ENCODE data around the gene NRG3.
"Not testable (repeated sequence)": the region's sequence is repeated elsewhere in the genome, so short reads cannot be mapped to it uniquely, and the experiment has no call there.

The NRG3 gene

GRCh38 chr10:82653244-82654155, 778.5 kb downstream of the NRG3 start:
- Histone ChIP-seq H3K4me1 (ENCODE audit: control insufficient read depth in 1 of 2, insufficient read depth in 2 of 2, low read length in 2 of 2) (no peaks in the 10 kb centered on the region), H3K9me3 (ENCODE audit: control insufficient read depth in 1 of 2, low read length in 2 of 2) (peaks cover 0 to 3% of the 10 kb centered on the region in 2 donors), H3K27ac (ENCODE audit: low read length) (no peak overlapping the region), H3K4me3 (ENCODE audit: low read depth in 1 of 2, low read length in 2 of 2) (no peak overlapping the region), H3K36me3 (ENCODE audit: control insufficient read depth in 1 of 2, insufficient read depth in 2 of 2, low read length in 2 of 2) (no peaks in the 10 kb centered on the region), H3K27me3 (ENCODE audit: low read depth, low read length) (no peaks in the 10 kb centered on the region)

- Histone ChIP-seq H3K4me1 (ENCODE audit: control insufficient read depth in 1 of 2, insufficient read depth in 2 of 2, low read length in 2 of 2) (no peaks in the 10 kb centered on the region), H3K27ac (ENCODE audit: low read length) (no peak overlapping the region), H3K4me3 (ENCODE audit: low read depth in 1 of 2, low read length in 2 of 2) (no peak overlapping the region), H3K9me3 (ENCODE audit: control insufficient read depth in 1 of 2, low read length in 2 of 2) (no peaks in the 10 kb centered on the region), H3K36me3 (ENCODE audit: control insufficient read depth in 1 of 2, insufficient read depth in 2 of 2, low read length in 2 of 2) (no peaks in the 10 kb centered on the region), H3K27me3 (ENCODE audit: low read depth, low read length) (no peaks in the 10 kb centered on the region)
These were observed 785.2 kb downstream of the NRG3 start for GRCh38 chr10:82660205-82660604.

GRCh38 chr10:82660986-82661385, 786.0 kb downstream of the NRG3 start:
- no peaks in the 10 kb centered on the region for H3K4me1 ChIP-seq (ENCODE audit: control insufficient read depth in 1 of 2, insufficient read depth in 2 of 2, low read length in 2 of 2)
- no peak overlapping the region for H3K27ac ChIP-seq (ENCODE audit: low read length)
- H3K9me3 ChIP-seq (ENCODE audit: control insufficient read depth in 1 of 2, low read length in 2 of 2): no peaks in the 10 kb centered on the region
- no peaks in the 10 kb centered on the region for H3K27me3 ChIP-seq (ENCODE audit: low read depth, low read length)
- no peaks in the 10 kb centered on the region for H3K36me3 ChIP-seq (ENCODE audit: control insufficient read depth in 1 of 2, insufficient read depth in 2 of 2, low read length in 2 of 2)
- no peak overlapping the region for H3K4me3 ChIP-seq (ENCODE audit: low read depth in 1 of 2, low read length in 2 of 2)

- H3K4me3 ChIP-seq (ENCODE audit: low read depth in 1 of 2, low read length in 2 of 2): no peak overlapping the region
- no peaks in the 10 kb centered on the region for H3K36me3 ChIP-seq (ENCODE audit: control insufficient read depth in 1 of 2, insufficient read depth in 2 of 2, low read length in 2 of 2)
- H3K4me1 ChIP-seq (ENCODE audit: control insufficient read depth in 1 of 2, insufficient read depth in 2 of 2, low read length in 2 of 2): no peaks in the 10 kb centered on the region
- H3K27me3 ChIP-seq (ENCODE audit: low read depth, low read length): no peaks in the 10 kb centered on the region
- no peak overlapping the region for H3K27ac ChIP-seq (ENCODE audit: low read length)
- H3K9me3 ChIP-seq (ENCODE audit: control insufficient read depth in 1 of 2, low read length in 2 of 2): no peaks in the 10 kb centered on the region
These were observed 786.7 kb downstream of the NRG3 start for GRCh38 chr10:82661701-82662100.

GRCh38 chr10:82668221-82668895, 793.4 kb downstream of the NRG3 start:
- Histone ChIP-seq H3K36me3 (ENCODE audit: control insufficient read depth in 1 of 2, insufficient read depth in 2 of 2, low read length in 2 of 2) (no peaks in the 10 kb centered on the region), H3K27ac (ENCODE audit: low read length) (no peak overlapping the region), H3K27me3 (ENCODE audit: low read depth, low read length) (no peaks in the 10 kb centered on the region), H3K4me3 (ENCODE audit: low read depth in 1 of 2, low read length in 2 of 2) (no peak overlapping the region), H3K9me3 (ENCODE audit: control insufficient read depth in 1 of 2, low read length in 2 of 2) (peaks cover 0 to 3% of the 10 kb centered on the region in 2 donors), H3K4me1 (ENCODE audit: control insufficient read depth in 1 of 2, insufficient read depth in 2 of 2, low read length in 2 of 2) (no peaks in the 10 kb centered on the region)

GRCh38 chr10:82674036-82674435, 799.0 kb downstream of the NRG3 start:
- H3K27me3 ChIP-seq (ENCODE audit: low read depth, low read length): no peaks in the 10 kb centered on the region
- no peaks in the 10 kb centered on the region for H3K36me3 ChIP-seq (ENCODE audit: control insufficient read depth in 1 of 2, insufficient read depth in 2 of 2, low read length in 2 of 2)
- no peak overlapping the region for H3K4me3 ChIP-seq (ENCODE audit: low read depth in 1 of 2, low read length in 2 of 2)
- no peak overlapping the region for H3K27ac ChIP-seq (ENCODE audit: low read length)
- H3K4me1 ChIP-seq (ENCODE audit: control insufficient read depth in 1 of 2, insufficient read depth in 2 of 2, low read length in 2 of 2): no peaks in the 10 kb centered on the region
- peaks cover 0 to 3% of the 10 kb centered on the region in 2 donors for H3K9me3 ChIP-seq (ENCODE audit: control insufficient read depth in 1 of 2, low read length in 2 of 2)

GRCh38 chr10:82677932-82678331, 802.9 kb downstream of the NRG3 start:
- H3K27ac ChIP-seq (ENCODE audit: low read length); H3K36me3 ChIP-seq (ENCODE audit: control insufficient read depth in 1 of 2, insufficient read depth in 2 of 2, low read length in 2 of 2); H3K4me3 ChIP-seq (ENCODE audit: low read depth in 1 of 2, low read length in 2 of 2); H3K9me3 ChIP-seq (ENCODE audit: control insufficient read depth in 1 of 2, low read length in 2 of 2); H3K27me3 ChIP-seq (ENCODE audit: low read depth, low read length); H3K4me1 ChIP-seq (ENCODE audit: control insufficient read depth in 1 of 2, insufficient read depth in 2 of 2, low read length in 2 of 2): not testable (repeated sequence)

- not testable (repeated sequence) for H3K4me1 ChIP-seq (ENCODE audit: control insufficient read depth in 1 of 2, insufficient read depth in 2 of 2, low read length in 2 of 2); H3K27me3 ChIP-seq (ENCODE audit: low read depth, low read length); H3K4me3 ChIP-seq (ENCODE audit: low read depth in 1 of 2, low read length in 2 of 2); H3K9me3 ChIP-seq (ENCODE audit: control insufficient read depth in 1 of 2, low read length in 2 of 2); H3K27ac ChIP-seq (ENCODE audit: low read length); H3K36me3 ChIP-seq (ENCODE audit: control insufficient read depth in 1 of 2, insufficient read depth in 2 of 2, low read length in 2 of 2)
These were observed 803.5 kb downstream of the NRG3 start for GRCh38 chr10:82678451-82678850.

GRCh38 chr10:82680608-82681007, 805.6 kb downstream of the NRG3 start:
- no peaks in the 10 kb centered on the region for H3K4me1 ChIP-seq (ENCODE audit: control insufficient read depth in 1 of 2, insufficient read depth in 2 of 2, low read length in 2 of 2)
- no peaks in the 10 kb centered on the region for H3K9me3 ChIP-seq (ENCODE audit: control insufficient read depth in 1 of 2, low read length in 2 of 2)
- no peaks in the 10 kb centered on the region for H3K36me3 ChIP-seq (ENCODE audit: control insufficient read depth in 1 of 2, insufficient read depth in 2 of 2, low read length in 2 of 2)
- H3K27me3 ChIP-seq (ENCODE audit: low read depth, low read length): no peaks in the 10 kb centered on the region
- no peak overlapping the region for H3K27ac ChIP-seq (ENCODE audit: low read length)
- no peak overlapping the region for H3K4me3 ChIP-seq (ENCODE audit: low read depth in 1 of 2, low read length in 2 of 2)

GRCh38 chr10:82683945-82684344, 809.0 kb downstream of the NRG3 start:
- H3K27ac ChIP-seq (ENCODE audit: low read length): no peak overlapping the region
- no peaks in the 10 kb centered on the region for H3K27me3 ChIP-seq (ENCODE audit: low read depth, low read length)
- H3K36me3 ChIP-seq (ENCODE audit: control insufficient read depth in 1 of 2, insufficient read depth in 2 of 2, low read length in 2 of 2): no peaks in the 10 kb centered on the region
- no peaks in the 10 kb centered on the region for H3K4me1 ChIP-seq (ENCODE audit: control insufficient read depth in 1 of 2, insufficient read depth in 2 of 2, low read length in 2 of 2)
- no peak overlapping the region for H3K4me3 ChIP-seq (ENCODE audit: low read depth in 1 of 2, low read length in 2 of 2)
- H3K9me3 ChIP-seq (ENCODE audit: control insufficient read depth in 1 of 2, low read length in 2 of 2): no peaks in the 10 kb centered on the region

- H3K36me3 ChIP-seq (ENCODE audit: control insufficient read depth in 1 of 2, insufficient read depth in 2 of 2, low read length in 2 of 2): no peaks in the 10 kb centered on the region
- no peaks in the 10 kb centered on the region for H3K9me3 ChIP-seq (ENCODE audit: control insufficient read depth in 1 of 2, low read length in 2 of 2)
- no peak overlapping the region for H3K4me3 ChIP-seq (ENCODE audit: low read depth in 1 of 2, low read length in 2 of 2)
- H3K27ac ChIP-seq (ENCODE audit: low read length): no peak overlapping the region
- no peaks in the 10 kb centered on the region for H3K4me1 ChIP-seq (ENCODE audit: control insufficient read depth in 1 of 2, insufficient read depth in 2 of 2, low read length in 2 of 2)
- no peaks in the 10 kb centered on the region for H3K27me3 ChIP-seq (ENCODE audit: low read depth, low read length)
These were observed 810.1 kb downstream of the NRG3 start for GRCh38 chr10:82685087-82685486.

Data from muscle layer of duodenum (tissue), 2 donors.